ENCODE data around the gene RAD23B. TPM values are rescaled to one million over a fixed set of nuclear protein-coding genes. Genes with fewer than 3 reads are reported as not detected.

The RAD23B gene
- total RNA-seq, 2 donors from 2014 or later, result 33.3 to 57.4 TPM

DNA sequence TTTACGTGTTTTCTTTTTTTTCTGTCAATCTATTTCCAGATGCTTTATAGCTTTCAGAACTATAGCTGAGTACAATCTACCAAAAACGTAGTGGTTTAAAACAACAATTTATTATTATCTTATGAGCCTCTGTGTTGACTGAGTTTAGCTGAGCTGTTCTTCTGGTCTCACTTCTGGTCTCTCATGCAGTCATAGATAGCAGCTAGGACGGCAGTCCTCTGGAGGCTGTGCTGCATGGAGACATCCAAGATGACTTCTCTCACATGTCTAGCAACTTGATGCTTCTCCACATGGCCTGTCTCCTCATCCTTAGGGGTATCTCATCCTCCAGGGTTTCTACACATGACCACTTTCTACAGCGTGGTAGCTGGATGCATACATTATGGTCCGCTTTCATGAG is 22.0 kb upstream of the RAD23B start:
- no peaks in the 10 kb centered on the region for H3K4me1 ChIP-seq (ENCODE audit: control insufficient read depth in 1 of 2, low read depth in 2 of 2)
- no peaks in the 10 kb centered on the region for H3K27me3 ChIP-seq (replicated peaks; ENCODE audit: insufficient read depth)
- ATAC-seq (ENCODE audit: insufficient number of reproducible peaks, low FRiP score, low read depth) (no peak), DNase-seq (ENCODE audit: low spot score) (no peak)
- no peak overlapping the region for H3K4me3 ChIP-seq
- no peak overlapping the region for H3K27ac ChIP-seq
- TF ChIP-seq, protein P1, sequence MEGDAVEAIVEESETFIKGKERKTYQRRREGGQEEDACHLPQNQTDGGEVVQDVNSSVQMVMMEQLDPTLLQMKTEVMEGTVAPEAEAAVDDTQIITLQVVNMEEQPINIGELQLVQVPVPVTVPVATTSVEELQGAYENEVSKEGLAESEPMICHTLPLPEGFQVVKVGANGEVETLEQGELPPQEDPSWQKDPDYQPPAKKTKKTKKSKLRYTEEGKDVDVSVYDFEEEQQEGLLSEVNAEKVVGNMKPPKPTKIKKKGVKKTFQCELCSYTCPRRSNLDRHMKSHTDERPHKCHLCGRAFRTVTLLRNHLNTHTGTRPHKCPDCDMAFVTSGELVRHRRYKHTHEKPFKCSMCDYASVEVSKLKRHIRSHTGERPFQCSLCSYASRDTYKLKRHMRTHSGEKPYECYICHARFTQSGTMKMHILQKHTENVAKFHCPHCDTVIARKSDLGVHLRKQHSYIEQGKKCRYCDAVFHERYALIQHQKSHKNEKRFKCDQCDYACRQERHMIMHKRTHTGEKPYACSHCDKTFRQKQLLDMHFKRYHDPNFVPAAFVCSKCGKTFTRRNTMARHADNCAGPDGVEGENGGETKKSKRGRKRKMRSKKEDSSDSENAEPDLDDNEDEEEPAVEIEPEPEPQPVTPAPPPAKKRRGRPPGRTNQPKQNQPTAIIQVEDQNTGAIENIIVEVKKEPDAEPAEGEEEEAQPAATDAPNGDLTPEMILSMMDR (IDR thresholded peaks at IDR 0.05), result no peak
- peaks cover 5% of the 10 kb centered on the region for H3K9me3 ChIP-seq
- no peaks in the 10 kb centered on the region for H3K36me3 ChIP-seq

DNA sequence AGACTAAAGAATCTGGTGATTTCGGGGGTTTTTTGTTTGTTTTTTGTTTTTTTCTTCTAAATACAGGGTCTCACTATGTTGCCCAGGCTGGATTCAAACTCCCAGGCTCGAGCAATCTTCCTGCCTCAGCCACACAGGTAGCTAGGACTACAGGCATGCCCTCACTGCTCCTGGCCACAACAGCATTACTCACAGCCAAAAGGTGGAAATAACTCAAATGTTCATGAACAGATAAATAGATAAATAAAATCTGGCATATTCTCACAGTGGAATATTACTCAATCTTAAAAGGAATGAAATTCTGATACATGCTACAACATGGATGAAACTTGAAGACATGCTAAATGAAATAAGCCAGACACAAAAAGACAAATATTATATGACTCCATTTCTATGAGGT is 19.8 kb upstream of the RAD23B start:
- Histone ChIP-seq H3K4me1 (ENCODE audit: control insufficient read depth in 1 of 2, low read depth in 2 of 2) (no peaks in the 10 kb centered on the region), H3K36me3 (no peaks in the 10 kb centered on the region), H3K27me3 (replicated peaks; ENCODE audit: insufficient read depth) (no peaks in the 10 kb centered on the region), H3K9me3 (peaks cover 5% of the 10 kb centered on the region), H3K4me3 (no peak overlapping the region), H3K27ac (no peak overlapping the region)
- TF ChIP-seq, protein P1 (IDR thresholded peaks at IDR 0.05), result no peak
- ATAC-seq (ENCODE audit: insufficient number of reproducible peaks, low FRiP score, low read depth) (no peak), DNase-seq (ENCODE audit: low spot score) (no peak)

DNA sequence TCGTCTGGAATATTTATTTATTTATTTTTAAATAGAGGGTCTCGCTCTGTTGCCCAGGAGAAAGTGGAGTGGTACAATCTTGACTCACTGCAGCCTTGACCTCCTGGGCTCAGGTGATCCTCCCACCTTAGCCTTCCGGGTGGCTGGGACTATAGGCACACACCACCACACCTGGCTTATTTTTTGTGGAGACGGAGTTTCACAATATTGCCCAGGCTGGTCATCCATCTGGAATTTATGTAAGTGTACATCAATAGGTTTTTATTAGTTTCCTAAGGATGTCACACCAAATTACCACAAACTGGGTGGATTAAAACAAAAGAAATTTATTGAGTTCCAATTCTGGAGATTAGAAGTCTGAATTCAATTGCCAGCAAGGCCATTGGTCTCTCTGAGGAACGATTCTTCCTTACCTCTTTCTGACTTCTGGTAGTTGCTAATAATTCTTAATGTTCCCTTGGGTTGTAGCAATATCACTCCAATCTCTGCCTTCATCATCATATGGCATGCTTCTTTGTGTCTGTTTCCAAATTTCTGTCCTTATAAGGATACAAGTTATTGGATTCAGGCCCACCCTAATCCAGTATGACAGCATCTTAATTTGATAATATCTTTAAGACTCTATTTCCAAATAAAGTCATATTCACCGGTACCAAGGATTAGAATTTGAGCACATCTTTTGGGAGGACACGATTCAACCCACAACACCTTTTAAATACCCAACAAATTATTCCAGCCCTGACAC is 16.3 kb upstream of the RAD23B start:
- Histone ChIP-seq H3K4me3 (no peak overlapping the region), H3K9me3 (peaks cover 5% of the 10 kb centered on the region), H3K36me3 (no peaks in the 10 kb centered on the region), H3K4me1 (ENCODE audit: control insufficient read depth in 1 of 2, low read depth in 2 of 2) (no peaks in the 10 kb centered on the region), H3K27ac (no peak overlapping the region), H3K27me3 (replicated peaks; ENCODE audit: insufficient read depth) (no peaks in the 10 kb centered on the region)
- ATAC-seq (ENCODE audit: insufficient number of reproducible peaks, low FRiP score, low read depth) (no peak), DNase-seq (ENCODE audit: low spot score) (no peak)
- TF ChIP-seq, protein P1 (IDR thresholded peaks at IDR 0.05), result no peak

DNA sequence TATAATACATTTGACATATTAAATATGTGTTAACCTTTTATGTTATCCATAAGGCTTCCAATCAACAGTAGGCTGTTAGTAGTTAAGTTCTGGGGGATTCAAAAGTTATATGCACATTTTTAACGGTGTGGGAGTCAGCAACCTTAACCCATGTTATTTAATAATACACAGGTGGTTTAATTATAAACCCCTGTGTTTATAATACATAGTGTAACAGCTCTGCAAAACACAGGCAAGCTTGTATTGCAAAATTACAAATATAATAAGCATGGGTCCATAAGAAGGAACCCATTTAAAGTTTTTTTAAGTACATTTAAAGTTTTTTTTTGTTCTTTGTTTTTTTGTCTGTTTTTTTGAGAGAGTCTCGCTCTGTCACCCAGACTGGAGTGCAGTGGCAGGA is 14.5 kb upstream of the RAD23B start:
- H3K27me3 ChIP-seq (replicated peaks; ENCODE audit: insufficient read depth), result no peaks in the 10 kb centered on the region
- no peak overlapping the region for H3K27ac ChIP-seq
- no peak overlapping the region for H3K4me3 ChIP-seq
- no peaks in the 10 kb centered on the region for H3K36me3 ChIP-seq
- H3K4me1 ChIP-seq (ENCODE audit: control insufficient read depth in 1 of 2, low read depth in 2 of 2), result no peaks in the 10 kb centered on the region
- TF ChIP-seq, protein P1 (IDR thresholded peaks at IDR 0.05), result no peak
- H3K9me3 ChIP-seq, result peaks cover 5% of the 10 kb centered on the region
- no peak for ATAC-seq (ENCODE audit: insufficient number of reproducible peaks, low FRiP score, low read depth)
- DNase-seq (ENCODE audit: low spot score), result no peak

DNA sequence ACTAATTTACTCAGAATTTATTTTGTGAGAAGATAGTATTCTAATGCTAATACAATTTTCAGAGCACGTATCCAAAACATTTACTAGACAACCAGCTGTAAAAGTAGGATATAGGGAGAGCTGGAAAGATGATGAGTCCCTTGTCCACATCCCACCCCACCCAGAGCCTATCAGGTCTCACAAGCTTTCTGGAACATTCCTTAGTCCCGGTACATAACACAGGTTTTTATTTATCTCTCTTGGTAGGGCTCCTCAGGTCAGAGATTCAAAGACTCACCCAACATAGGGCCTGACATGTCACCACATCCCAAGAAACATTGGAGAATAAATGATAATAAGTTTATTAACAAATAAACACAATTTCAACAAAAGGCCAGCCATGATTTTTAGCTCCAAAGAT is 13.8 kb upstream of the RAD23B start:
- TF ChIP-seq, protein P1 (IDR thresholded peaks at IDR 0.05), result no peak
- Histone ChIP-seq H3K27me3 (replicated peaks; ENCODE audit: insufficient read depth) (no peaks in the 10 kb centered on the region), H3K4me1 (ENCODE audit: control insufficient read depth in 1 of 2, low read depth in 2 of 2) (no peaks in the 10 kb centered on the region), H3K36me3 (no peaks in the 10 kb centered on the region), H3K27ac (no peak overlapping the region), H3K9me3 (peaks cover 5% of the 10 kb centered on the region), H3K4me3 (no peak overlapping the region)
- ATAC-seq (ENCODE audit: insufficient number of reproducible peaks, low FRiP score, low read depth) (no peak), DNase-seq (ENCODE audit: low spot score) (no peak)

Measured in thoracic aorta (tissue), 2 donors.